Measurements from ENCODE around the gene OCEL1. TPM values are rescaled to one million over a fixed set of nuclear protein-coding genes. Genes with fewer than 3 reads are reported as not detected.

Gene OCEL1
- total and polyA plus RNA-seq, 2 of the 13 experiments (the other 11 are each of a cell fraction or from before 2014, with no cell fraction given) = 10.6 to 17.2 TPM

DNA sequence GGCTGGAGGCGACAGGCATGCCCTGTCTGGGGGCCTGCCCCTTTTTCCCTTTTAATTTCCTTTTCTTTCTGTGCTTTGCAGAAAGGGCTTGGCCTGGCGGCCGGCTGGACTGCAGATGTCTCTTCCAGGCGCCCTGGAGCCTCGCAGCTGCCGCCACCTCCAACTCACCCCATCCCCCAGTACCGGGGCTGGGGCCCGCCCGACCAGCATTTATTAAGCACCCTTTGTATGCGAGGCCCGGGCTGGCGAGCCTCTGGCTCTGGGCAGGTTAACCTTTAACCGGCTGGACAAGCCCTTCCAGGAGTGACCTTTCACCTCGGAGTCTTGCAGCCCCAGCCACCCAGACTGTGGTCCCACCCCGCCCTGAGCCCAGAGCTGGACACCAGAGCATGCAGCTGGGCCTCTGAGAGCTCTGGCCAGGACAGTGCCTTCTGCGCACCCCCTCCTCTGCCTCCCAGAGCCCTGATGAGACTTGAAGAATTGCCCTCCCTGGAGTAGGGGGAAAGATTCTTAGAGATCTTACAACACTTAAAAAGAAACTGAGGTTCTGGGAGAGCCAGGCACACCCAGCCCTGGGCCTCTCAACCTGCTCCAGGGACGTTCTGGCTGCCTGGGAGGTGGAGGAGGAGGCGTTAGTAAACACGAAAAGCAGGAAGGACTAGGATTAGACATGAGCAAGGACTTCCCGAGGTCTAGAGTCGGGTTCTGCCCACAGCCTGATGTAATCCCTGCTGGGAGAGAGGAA lies 20.8 kb downstream of the OCEL1 start (continued):
- TF ChIP-seq, protein P1, sequence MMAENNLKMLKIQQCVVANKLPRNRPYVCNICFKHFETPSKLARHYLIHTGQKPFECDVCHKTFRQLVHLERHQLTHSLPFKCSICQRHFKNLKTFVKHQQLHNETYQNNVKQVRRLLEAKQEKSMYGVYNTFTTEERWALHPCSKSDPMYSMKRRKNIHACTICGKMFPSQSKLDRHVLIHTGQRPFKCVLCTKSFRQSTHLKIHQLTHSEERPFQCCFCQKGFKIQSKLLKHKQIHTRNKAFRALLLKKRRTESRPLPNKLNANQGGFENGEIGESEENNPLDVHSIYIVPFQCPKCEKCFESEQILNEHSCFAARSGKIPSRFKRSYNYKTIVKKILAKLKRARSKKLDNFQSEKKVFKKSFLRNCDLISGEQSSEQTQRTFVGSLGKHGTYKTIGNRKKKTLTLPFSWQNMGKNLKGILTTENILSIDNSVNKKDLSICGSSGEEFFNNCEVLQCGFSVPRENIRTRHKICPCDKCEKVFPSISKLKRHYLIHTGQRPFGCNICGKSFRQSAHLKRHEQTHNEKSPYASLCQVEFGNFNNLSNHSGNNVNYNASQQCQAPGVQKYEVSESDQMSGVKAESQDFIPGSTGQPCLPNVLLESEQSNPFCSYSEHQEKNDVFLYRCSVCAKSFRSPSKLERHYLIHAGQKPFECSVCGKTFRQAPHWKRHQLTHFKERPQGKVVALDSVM (CRISPR knock-in tag; IDR thresholded peaks at IDR 0.05) = peak; percentile 69; the same call in 1 of the 2 replicates
- no peak for TF ChIP-seq SMARCC2 (IDR thresholded peaks at IDR 0.05)
- no peak for TF ChIP-seq PHF20 (CRISPR knock-in tag; IDR thresholded peaks at IDR 0.05)
- TF ChIP-seq ZNF224 (CRISPR knock-in tag; IDR thresholded peaks at IDR 0.05) = 0 out of 2 replicates have a peak, but pooled peaks have one; percentile 28
- no peak for TF ChIP-seq LCORL (IDR thresholded peaks at IDR 0.05)
- TF ChIP-seq LCORL (CRISPR knock-in tag; IDR thresholded peaks at IDR 0.05) = no peak; the same call in 1 of the 2 replicates
- 0 out of 2 replicates have a peak, but pooled peaks have one; percentile 18 for TF ChIP-seq GATA4 (IDR thresholded peaks at IDR 0.05; ENCODE audit: borderline replicate concordance, low read depth)
- no peak for TF ChIP-seq POLR2AphosphoS2 (IDR thresholded peaks at IDR 0.05; ENCODE audit: low read depth, low read length)
- no peak for TF ChIP-seq ZSCAN20 (CRISPR knock-in tag; IDR thresholded peaks at IDR 0.05; ENCODE audit: borderline replicate concordance)
- no peak for TF ChIP-seq FOXK2 (IDR thresholded peaks at IDR 0.05)
- TF ChIP-seq, protein P2, sequence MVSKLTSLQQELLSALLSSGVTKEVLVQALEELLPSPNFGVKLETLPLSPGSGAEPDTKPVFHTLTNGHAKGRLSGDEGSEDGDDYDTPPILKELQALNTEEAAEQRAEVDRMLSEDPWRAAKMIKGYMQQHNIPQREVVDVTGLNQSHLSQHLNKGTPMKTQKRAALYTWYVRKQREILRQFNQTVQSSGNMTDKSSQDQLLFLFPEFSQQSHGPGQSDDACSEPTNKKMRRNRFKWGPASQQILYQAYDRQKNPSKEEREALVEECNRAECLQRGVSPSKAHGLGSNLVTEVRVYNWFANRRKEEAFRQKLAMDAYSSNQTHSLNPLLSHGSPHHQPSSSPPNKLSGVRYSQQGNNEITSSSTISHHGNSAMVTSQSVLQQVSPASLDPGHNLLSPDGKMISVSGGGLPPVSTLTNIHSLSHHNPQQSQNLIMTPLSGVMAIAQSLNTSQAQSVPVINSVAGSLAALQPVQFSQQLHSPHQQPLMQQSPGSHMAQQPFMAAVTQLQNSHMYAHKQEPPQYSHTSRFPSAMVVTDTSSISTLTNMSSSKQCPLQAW (CRISPR knock-in tag; IDR thresholded peaks at IDR 0.05) = peak; percentile 11
- no peak for TF ChIP-seq ZFP90 (CRISPR knock-in tag; IDR thresholded peaks at IDR 0.05; ENCODE audit: borderline replicate concordance)
- no peak for TF ChIP-seq ZNF549 (CRISPR knock-in tag; IDR thresholded peaks at IDR 0.05)
- no peak for TF ChIP-seq ZNF766 (CRISPR knock-in tag; IDR thresholded peaks at IDR 0.05; ENCODE audit: borderline replicate concordance)
- peak; percentile 92 for TF ChIP-seq NR2C2 (CRISPR knock-in tag; IDR thresholded peaks at IDR 0.05; ENCODE audit: borderline replicate concordance)
- no peak for TF ChIP-seq KDM5A (IDR thresholded peaks at IDR 0.05; ENCODE audit: borderline replicate concordance, low read length)
- TF ChIP-seq, protein P3, sequence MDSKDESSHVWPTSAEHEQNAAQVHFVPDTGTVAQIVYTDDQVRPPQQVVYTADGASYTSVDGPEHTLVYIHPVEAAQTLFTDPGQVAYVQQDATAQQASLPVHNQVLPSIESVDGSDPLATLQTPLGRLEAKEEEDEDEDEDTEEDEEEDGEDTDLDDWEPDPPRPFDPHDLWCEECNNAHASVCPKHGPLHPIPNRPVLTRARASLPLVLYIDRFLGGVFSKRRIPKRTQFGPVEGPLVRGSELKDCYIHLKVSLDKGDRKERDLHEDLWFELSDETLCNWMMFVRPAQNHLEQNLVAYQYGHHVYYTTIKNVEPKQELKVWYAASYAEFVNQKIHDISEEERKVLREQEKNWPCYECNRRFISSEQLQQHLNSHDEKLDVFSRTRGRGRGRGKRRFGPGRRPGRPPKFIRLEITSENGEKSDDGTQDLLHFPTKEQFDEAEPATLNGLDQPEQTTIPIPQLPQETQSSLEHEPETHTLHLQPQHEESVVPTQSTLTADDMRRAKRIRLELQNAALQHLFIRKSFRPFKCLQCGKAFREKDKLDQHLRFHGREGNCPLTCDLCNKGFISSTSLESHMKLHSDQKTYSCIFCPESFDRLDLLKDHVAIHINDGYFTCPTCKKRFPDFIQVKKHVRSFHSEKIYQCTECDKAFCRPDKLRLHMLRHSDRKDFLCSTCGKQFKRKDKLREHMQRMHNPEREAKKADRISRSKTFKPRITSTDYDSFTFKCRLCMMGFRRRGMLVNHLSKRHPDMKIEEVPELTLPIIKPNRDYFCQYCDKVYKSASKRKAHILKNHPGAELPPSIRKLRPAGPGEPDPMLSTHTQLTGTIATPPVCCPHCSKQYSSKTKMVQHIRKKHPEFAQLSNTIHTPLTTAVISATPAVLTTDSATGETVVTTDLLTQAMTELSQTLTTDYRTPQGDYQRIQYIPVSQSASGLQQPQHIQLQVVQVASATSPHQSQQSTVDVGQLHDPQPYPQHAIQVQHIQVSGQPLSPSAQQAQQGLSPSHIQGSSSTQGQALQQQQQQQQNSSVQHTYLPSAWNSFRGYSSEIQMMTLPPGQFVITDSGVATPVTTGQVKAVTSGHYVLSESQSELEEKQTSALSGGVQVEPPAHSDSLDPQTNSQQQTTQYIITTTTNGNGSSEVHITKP (CRISPR knock-in tag; IDR thresholded peaks at IDR 0.05; ENCODE audit: low read depth) = 0 out of 2 replicates have a peak, but pooled peaks have one; percentile 12
- no peak for TF ChIP-seq ZNF562 (CRISPR knock-in tag; IDR thresholded peaks at IDR 0.05; ENCODE audit: borderline replicate concordance)
- no peak for TF ChIP-seq ZNF577 (CRISPR knock-in tag; IDR thresholded peaks at IDR 0.05; ENCODE audit: borderline replicate concordance, low read depth)
- no peak for TF ChIP-seq MBD4 (IDR thresholded peaks at IDR 0.05; ENCODE audit: borderline replicate concordance, low read length)

Data from HepG2 (cell line).